Dendritic cell treated with granulocyte-macrophage colony-stimulating factor and Interleukin-4, amounts not matched to agents 40 ng/mL and 50 ng/mL, for 4 days (primary cell): ENCODE data around the gene IL18RAP.

ENCODE experiments used
- H3K27ac Mint-ChIP-seq: one replicate; pipeline ENCODE4 v1.8.0; 2022; ENCODE audit warnings: mild to moderate bottlenecking, mixed read lengths
- H3K27me3 Mint-ChIP-seq: one replicate; pipeline ENCODE4 v1.8.0; 2022; ENCODE audit warnings: mild to moderate bottlenecking, mixed read lengths
- H3K36me3 Mint-ChIP-seq: one replicate; pipeline ENCODE4 v1.8.0; 2022; ENCODE audit warnings: low read depth, mixed read lengths
- H3K4me1 Mint-ChIP-seq: one replicate; pipeline ENCODE4 v1.8.0; 2022; ENCODE audit warnings: low read depth, mixed read lengths
- H3K4me3 Mint-ChIP-seq: one replicate; pipeline ENCODE4 v1.8.0; 2022; ENCODE audit warnings: mild to moderate bottlenecking, moderate library complexity, mixed read lengths
- H3K9me3 Mint-ChIP-seq: one replicate; pipeline ENCODE4 v1.8.0; 2022; ENCODE audit warnings: mixed read lengths
- intact Hi-C: fragments of 100-400 bp; cut with micrococcal nuclease; formaldehyde crosslinking; loops from one replicate; pipeline ENCODE4 v1.15.0; 2022

The IL18RAP gene

DNA sequence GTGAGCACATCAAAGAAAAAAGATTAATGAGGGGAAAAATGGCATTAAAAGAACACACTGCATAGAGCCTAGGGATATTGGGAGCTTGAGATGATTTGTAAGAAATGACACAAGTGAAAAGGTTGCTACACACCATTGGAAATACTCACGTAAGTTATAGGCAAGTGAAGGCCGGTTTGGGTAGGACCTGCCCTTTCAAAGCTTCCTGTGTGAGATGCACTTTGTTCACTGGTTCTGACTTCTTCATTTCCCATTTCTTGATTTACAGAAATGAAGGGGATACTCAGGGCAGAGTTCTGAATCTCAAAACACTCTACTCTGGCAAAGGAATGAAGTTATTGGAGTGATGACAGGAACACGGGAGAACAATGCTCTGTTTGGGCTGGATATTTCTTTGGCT, at the start of gene IL18RAP:
IL18RAP (plus strand) TSS at position 251 of the 400 bp plus-strand sequence; CDS start at position 369, 118 bp downstream.
- intact Hi-C loops, result no loop called here
- no peaks in the 10 kb centered on the region for H3K27me3 Mint-ChIP-seq
- no peak within 1 kb of the TSS for H3K4me3 Mint-ChIP-seq
- peaks cover 32% of the 10 kb centered on the region for H3K4me1 Mint-ChIP-seq
- H3K27ac Mint-ChIP-seq, result no peak within 1 kb of the TSS
- H3K36me3 Mint-ChIP-seq, result no peaks in the 10 kb centered on the region
- H3K9me3 Mint-ChIP-seq, result no peaks in the 10 kb centered on the region

- Mint-ChIP-seq H3K36me3 (no peaks in the 10 kb centered on the region), H3K4me3 (no peak overlapping the region), H3K27ac (no peak overlapping the region), H3K4me1 (no peaks in the 10 kb centered on the region), H3K27me3 (peaks cover 4% of the 10 kb centered on the region), H3K9me3 (no peaks in the 10 kb centered on the region)
- intact Hi-C loops, result no loop called here
These were observed 46.8 kb upstream of the IL18RAP start for GRCh38 chr2:102376052-102376591.

GRCh38 chr2:102383722-102384121, 39.2 kb upstream of the IL18RAP start:
- intact Hi-C loops, result no loop called here
- Mint-ChIP-seq H3K27ac (no peak overlapping the region), H3K4me3 (no peak overlapping the region), H3K27me3 (peaks cover 1% of the 10 kb centered on the region), H3K4me1 (no peaks in the 10 kb centered on the region), H3K36me3 (no peaks in the 10 kb centered on the region), H3K9me3 (peaks cover 19% of the 10 kb centered on the region)

DNA sequence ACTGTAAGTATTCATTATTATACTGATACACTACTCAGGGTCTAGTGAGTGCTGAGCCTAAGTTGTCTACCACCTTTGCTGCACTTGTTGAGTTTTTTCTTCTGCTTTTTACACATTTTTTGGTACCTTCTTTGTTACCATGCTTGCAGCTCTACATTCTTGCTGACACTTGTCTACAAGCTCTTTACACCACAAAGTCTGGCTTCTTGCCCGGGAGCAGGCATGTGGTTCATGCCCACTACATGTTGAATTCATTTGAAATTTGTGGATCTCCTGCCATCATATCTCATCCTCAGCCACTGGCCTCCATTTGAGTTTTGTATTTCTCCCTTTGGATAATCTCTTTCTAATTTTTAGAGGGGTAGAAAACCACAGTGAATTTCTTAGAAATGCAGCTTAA, 37.4 kb upstream of the IL18RAP start:
- intact Hi-C loops, result no loop called here
- peaks cover 19% of the 10 kb centered on the region for H3K9me3 Mint-ChIP-seq
- no peak overlapping the region for H3K4me3 Mint-ChIP-seq
- H3K36me3 Mint-ChIP-seq, result no peaks in the 10 kb centered on the region
- H3K27ac Mint-ChIP-seq, result no peak overlapping the region
- H3K4me1 Mint-ChIP-seq, result no peaks in the 10 kb centered on the region
- H3K27me3 Mint-ChIP-seq, result no peaks in the 10 kb centered on the region

DNA sequence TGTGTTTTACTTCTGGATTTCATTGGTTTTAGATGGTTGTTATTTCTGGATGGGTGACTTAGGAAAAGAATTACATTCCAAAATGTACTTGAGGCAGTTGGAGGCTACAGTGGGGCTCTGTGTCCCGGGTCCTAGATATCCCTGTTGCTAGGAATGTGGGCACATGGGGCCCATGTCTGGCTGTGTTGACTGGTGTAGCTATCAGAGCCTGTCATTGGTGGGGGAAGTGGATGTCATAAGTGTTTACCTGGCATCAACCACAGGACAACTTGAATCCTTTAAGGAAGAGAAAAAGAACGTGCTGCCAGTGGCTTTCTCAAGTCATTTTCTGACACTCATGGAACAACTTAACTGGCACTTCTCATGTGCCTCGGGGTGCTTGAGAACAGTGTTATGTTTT, 37.0 kb upstream of the IL18RAP start:
- Mint-ChIP-seq H3K27ac (no peak overlapping the region), H3K4me1 (no peaks in the 10 kb centered on the region), H3K9me3 (peaks cover 19% of the 10 kb centered on the region), H3K36me3 (no peaks in the 10 kb centered on the region), H3K4me3 (no peak overlapping the region), H3K27me3 (no peaks in the 10 kb centered on the region)
- intact Hi-C loops, result no loop called here

- peaks cover 19% of the 10 kb centered on the region for H3K9me3 Mint-ChIP-seq
- intact Hi-C loops, result no loop called here
- no peaks in the 10 kb centered on the region for H3K27me3 Mint-ChIP-seq
- no peaks in the 10 kb centered on the region for H3K36me3 Mint-ChIP-seq
- no peak overlapping the region for H3K4me3 Mint-ChIP-seq
- H3K4me1 Mint-ChIP-seq, result no peaks in the 10 kb centered on the region
- H3K27ac Mint-ChIP-seq, result no peak overlapping the region
These were observed 36.0 kb upstream of the IL18RAP start for GRCh38 chr2:102386867-102387541.

- H3K36me3 Mint-ChIP-seq, result no peaks in the 10 kb centered on the region
- intact Hi-C loops, result no loop called here
- no peak overlapping the region for H3K4me3 Mint-ChIP-seq
- H3K9me3 Mint-ChIP-seq, result peaks cover 18% of the 10 kb centered on the region
- no peak overlapping the region for H3K27ac Mint-ChIP-seq
- H3K27me3 Mint-ChIP-seq, result no peaks in the 10 kb centered on the region
- no peaks in the 10 kb centered on the region for H3K4me1 Mint-ChIP-seq
These were observed 35.0 kb upstream of the IL18RAP start for GRCh38 chr2:102387763-102388546.

GRCh38 chr2:102391565-102391964, 31.4 kb upstream of the IL18RAP start:
- intact Hi-C loops, result no loop called here
- no peak overlapping the region for H3K27ac Mint-ChIP-seq

GRCh38 chr2:102392096-102392495, 30.9 kb upstream of the IL18RAP start:
- no peaks in the 10 kb centered on the region for H3K36me3 Mint-ChIP-seq
- H3K4me1 Mint-ChIP-seq, result no peaks in the 10 kb centered on the region
- H3K27ac Mint-ChIP-seq, result no peak overlapping the region

More at GRCh38 chr2:102391565-102391964, 31.4 kb upstream of the IL18RAP start:
- H3K36me3 Mint-ChIP-seq, result no peaks in the 10 kb centered on the region
- H3K9me3 Mint-ChIP-seq, result no peaks in the 10 kb centered on the region
- H3K27me3 Mint-ChIP-seq, result no peaks in the 10 kb centered on the region
- H3K4me3 Mint-ChIP-seq, result no peak overlapping the region
- no peaks in the 10 kb centered on the region for H3K4me1 Mint-ChIP-seq

GRCh38 chr2:102392942-102393341, 30.0 kb upstream of the IL18RAP start:
- Mint-ChIP-seq H3K36me3 (no peaks in the 10 kb centered on the region), H3K9me3 (no peaks in the 10 kb centered on the region), H3K4me1 (no peaks in the 10 kb centered on the region), H3K4me3 (no peak overlapping the region), H3K27ac (no peak overlapping the region), H3K27me3 (no peaks in the 10 kb centered on the region)
- intact Hi-C loops, result no loop called here

More at GRCh38 chr2:102392096-102392495, 30.9 kb upstream of the IL18RAP start:
- intact Hi-C loops, result no loop called here
- Mint-ChIP-seq H3K4me3 (no peak overlapping the region), H3K9me3 (no peaks in the 10 kb centered on the region), H3K27me3 (no peaks in the 10 kb centered on the region)

- Mint-ChIP-seq H3K36me3 (no peaks in the 10 kb centered on the region), H3K4me1 (no peaks in the 10 kb centered on the region), H3K4me3 (no peak overlapping the region), H3K9me3 (no peaks in the 10 kb centered on the region), H3K27me3 (no peaks in the 10 kb centered on the region), H3K27ac (no peak overlapping the region)
- intact Hi-C loops, result no loop called here
These were observed 26.9 kb upstream of the IL18RAP start for GRCh38 chr2:102396012-102396411.

DNA sequence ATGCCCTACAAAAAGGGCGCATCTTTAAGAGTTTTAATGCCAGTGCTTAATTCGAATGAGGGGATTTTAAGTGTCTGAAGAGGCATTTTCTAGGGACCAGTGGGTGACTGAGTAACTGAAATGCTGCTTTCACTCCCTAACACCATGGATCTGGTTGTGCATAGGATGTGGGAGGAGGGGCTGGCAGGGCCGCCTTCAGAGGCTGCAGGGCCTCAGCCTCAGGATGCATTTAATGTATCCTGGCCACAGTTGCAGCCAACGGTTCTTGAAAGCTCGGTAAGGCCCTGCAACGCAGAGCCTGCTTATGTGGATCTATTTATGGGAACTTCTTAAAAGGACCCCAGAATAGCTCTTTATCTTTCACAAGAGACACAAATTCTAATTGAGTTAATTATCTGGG, 25.8 kb upstream of the IL18RAP start:
- no peaks in the 10 kb centered on the region for H3K9me3 Mint-ChIP-seq
- no peak overlapping the region for H3K4me3 Mint-ChIP-seq
- intact Hi-C loops, result no loop called here
- no peaks in the 10 kb centered on the region for H3K27me3 Mint-ChIP-seq
- H3K4me1 Mint-ChIP-seq, result peaks cover 8% of the 10 kb centered on the region
- H3K36me3 Mint-ChIP-seq, result no peaks in the 10 kb centered on the region
- no peak overlapping the region for H3K27ac Mint-ChIP-seq

GRCh38 chr2:102399499-102400141, 23.3 kb upstream of the IL18RAP start:
- Mint-ChIP-seq H3K9me3 (no peaks in the 10 kb centered on the region), H3K4me3 (no peak overlapping the region), H3K36me3 (no peaks in the 10 kb centered on the region), H3K27ac (no peak overlapping the region), H3K4me1 (peaks cover 8% of the 10 kb centered on the region), H3K27me3 (no peaks in the 10 kb centered on the region)
- intact Hi-C loops, result no loop called here

DNA sequence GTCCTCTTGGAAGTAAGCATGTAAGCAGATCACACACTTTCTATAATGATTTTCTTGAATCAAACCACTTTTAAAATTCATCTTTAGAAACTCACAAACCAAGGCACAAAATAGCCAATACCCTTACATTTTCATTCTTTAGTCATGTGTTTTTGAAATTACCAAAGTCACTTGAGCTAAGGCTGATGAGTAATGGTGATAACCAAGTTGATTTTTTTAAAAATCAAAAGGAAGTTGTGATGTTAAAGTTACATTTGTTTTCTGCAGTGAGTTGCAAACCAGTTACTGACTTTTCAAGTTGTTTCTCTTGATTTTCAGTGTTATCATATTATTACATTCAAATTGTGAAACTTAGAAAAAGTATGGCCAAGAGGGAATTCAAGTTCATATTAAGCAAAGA, 21.5 kb upstream of the IL18RAP start:
- no peaks in the 10 kb centered on the region for H3K36me3 Mint-ChIP-seq
- no peaks in the 10 kb centered on the region for H3K9me3 Mint-ChIP-seq
- no peaks in the 10 kb centered on the region for H3K27me3 Mint-ChIP-seq
- H3K4me1 Mint-ChIP-seq, result peaks cover 8% of the 10 kb centered on the region
- no peak overlapping the region for H3K27ac Mint-ChIP-seq
- intact Hi-C loops, result no loop called here
- no peak overlapping the region for H3K4me3 Mint-ChIP-seq
